Upper lobe of right lung (tissue), 1 donor: ENCODE data around the gene GRID2. TPM values are rescaled to one million over a fixed set of nuclear protein-coding genes. Genes with fewer than 3 reads are reported as not detected.
"Not testable (repeated sequence)": the region's sequence is repeated elsewhere in the genome, so short reads cannot be mapped to it uniquely, and the experiment has no call there.

Experiments
- ATAC-seq: fragments of 200-7000 bp; cut with Tn5 transposase; one replicate; pipeline ENCODE4 v1.9.1; 2020; ENCODE audit warnings: mild to moderate bottlenecking, moderate library complexity
- DNase-seq: peaks from one replicate; pipeline ENCODE4 v3.0.0-alpha.2; 2020
- H3K27ac ChIP-seq: fragments of 200-600 bp; one replicate; pipeline ENCODE4 v1.8.0; 2022
- H3K27me3 ChIP-seq: fragments of 200-600 bp; one replicate; pipeline ENCODE4 v1.8.0; 2022; ENCODE audit warnings: mild to moderate bottlenecking
- H3K36me3 ChIP-seq: fragments of 200-600 bp; one replicate; pipeline ENCODE4 v1.8.0; 2022
- H3K4me1 ChIP-seq: fragments of 200-600 bp; one replicate; pipeline ENCODE4 v1.8.0; 2022
- H3K4me3 ChIP-seq: fragments of 200-600 bp; one replicate; pipeline ENCODE4 v1.8.0; 2022; ENCODE audit warnings: mild to moderate bottlenecking
- H3K9me3 ChIP-seq: fragments of 200-600 bp; one replicate; pipeline ENCODE4 v1.8.0; 2022
- intact Hi-C: fragments of 100-400 bp; cut with DNase I; formaldehyde crosslinking; loops from one replicate; pipeline ENCODE4 v1.11.0; 2022
- total RNA-seq: library from RNA; stranded (reverse); fragmentation: NEBNext Ultra II Directional; extraction: Animal tissue kit (Norgen Biotek cat#: 25700); gene quantifications from one replicate; pipeline ENCODE4 v1.2.1, GENCODE V29; 2021
- TF ChIP-seq, protein P1 (sequence below): fragments of 200-600 bp; IDR thresholded peaks from one replicate; pipeline ENCODE4 v1.8.0; 2022; ENCODE audit warnings: antibody characterized with exemption
- donor health status: DM: no; HTN: yes; CAD: no; lungs with severe emphysema.

Gene GRID2
- total RNA-seq, 1 donor from 2014 or later, result not detected

DNA sequence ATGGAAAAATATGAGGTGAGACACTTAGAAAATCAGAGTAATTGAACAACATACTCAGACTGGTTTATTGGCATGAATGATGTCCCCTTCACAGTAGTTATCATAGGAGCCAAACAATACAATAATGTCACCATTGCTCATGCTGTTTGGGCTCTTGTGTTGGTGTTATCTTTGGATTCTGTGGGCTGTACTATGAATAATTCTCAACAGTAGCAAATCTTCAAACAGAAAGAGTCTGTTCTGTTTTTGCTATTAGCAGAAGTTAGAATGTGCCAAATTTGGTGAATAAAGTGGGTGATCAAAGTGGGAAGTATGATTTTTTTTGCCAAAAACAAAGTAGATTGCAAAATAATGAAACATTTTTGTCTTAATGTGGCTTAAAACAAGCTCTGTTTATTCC, 58.3 kb downstream of the GRID2 start:
- no peaks in the 10 kb centered on the region for H3K9me3 ChIP-seq
- intact Hi-C loops, result no loop called here
- no peaks in the 10 kb centered on the region for H3K27me3 ChIP-seq
- TF ChIP-seq, protein P1, sequence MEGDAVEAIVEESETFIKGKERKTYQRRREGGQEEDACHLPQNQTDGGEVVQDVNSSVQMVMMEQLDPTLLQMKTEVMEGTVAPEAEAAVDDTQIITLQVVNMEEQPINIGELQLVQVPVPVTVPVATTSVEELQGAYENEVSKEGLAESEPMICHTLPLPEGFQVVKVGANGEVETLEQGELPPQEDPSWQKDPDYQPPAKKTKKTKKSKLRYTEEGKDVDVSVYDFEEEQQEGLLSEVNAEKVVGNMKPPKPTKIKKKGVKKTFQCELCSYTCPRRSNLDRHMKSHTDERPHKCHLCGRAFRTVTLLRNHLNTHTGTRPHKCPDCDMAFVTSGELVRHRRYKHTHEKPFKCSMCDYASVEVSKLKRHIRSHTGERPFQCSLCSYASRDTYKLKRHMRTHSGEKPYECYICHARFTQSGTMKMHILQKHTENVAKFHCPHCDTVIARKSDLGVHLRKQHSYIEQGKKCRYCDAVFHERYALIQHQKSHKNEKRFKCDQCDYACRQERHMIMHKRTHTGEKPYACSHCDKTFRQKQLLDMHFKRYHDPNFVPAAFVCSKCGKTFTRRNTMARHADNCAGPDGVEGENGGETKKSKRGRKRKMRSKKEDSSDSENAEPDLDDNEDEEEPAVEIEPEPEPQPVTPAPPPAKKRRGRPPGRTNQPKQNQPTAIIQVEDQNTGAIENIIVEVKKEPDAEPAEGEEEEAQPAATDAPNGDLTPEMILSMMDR, result no peak
- H3K4me1 ChIP-seq, result no peaks in the 10 kb centered on the region
- ATAC-seq (no peak), DNase-seq (no peak)
- no peak overlapping the region for H3K27ac ChIP-seq
- no peak overlapping the region for H3K4me3 ChIP-seq
- H3K36me3 ChIP-seq, result no peaks in the 10 kb centered on the region

DNA sequence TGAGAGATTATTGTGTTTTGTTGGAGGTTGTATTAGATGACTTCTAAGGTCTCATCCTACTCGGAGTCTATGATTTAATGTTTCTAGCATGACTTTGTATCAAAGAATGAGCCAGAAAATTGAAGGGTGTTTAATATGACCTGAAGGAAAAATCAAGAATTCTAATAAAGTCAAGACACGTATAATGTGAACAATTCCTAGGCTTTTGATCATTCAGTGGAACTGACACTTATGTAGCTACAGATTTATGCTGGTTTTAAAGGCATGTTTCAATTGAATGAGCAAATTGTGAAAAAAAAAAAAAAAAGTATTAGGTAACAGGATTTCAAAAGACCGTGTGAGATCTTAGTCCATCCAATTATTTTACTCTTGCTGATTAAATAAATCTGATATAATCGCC, 64.9 kb downstream of the GRID2 start:
- no peaks in the 10 kb centered on the region for H3K4me1 ChIP-seq
- DNase-seq (no peak), ATAC-seq (no peak)
- TF ChIP-seq, protein P1, result no peak
- H3K27ac ChIP-seq, result no peak overlapping the region
- no peaks in the 10 kb centered on the region for H3K9me3 ChIP-seq
- H3K36me3 ChIP-seq, result no peaks in the 10 kb centered on the region
- no peak overlapping the region for H3K4me3 ChIP-seq
- no peaks in the 10 kb centered on the region for H3K27me3 ChIP-seq
- intact Hi-C loops, result no loop called here

DNA sequence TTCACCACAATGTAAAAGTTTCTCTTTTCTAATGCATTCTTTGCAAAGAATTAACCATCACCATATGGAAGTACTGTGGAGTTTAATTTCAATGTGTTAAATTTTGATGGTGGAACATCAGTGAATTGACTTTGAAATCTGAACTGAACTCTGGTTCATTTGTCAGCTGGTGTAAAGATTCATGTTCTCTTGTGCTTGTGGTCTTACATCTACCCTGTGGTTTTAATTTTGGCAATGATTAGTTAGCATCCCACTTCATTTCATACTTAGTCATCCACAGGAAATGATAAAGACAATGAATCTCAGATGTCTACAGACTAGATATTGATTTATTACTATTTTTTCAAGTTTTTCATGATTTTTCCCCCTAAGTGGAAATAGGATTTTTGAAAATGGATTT, 77.8 kb downstream of the GRID2 start:
- TF ChIP-seq, protein P1, result no peak
- Histone ChIP-seq H3K9me3 (no peaks in the 10 kb centered on the region), H3K4me3 (no peak overlapping the region), H3K36me3 (no peaks in the 10 kb centered on the region), H3K4me1 (no peaks in the 10 kb centered on the region), H3K27ac (no peak overlapping the region), H3K27me3 (no peaks in the 10 kb centered on the region)
- ATAC-seq, result no peak
- no peak for DNase-seq
- intact Hi-C loops, result no loop called here

DNA sequence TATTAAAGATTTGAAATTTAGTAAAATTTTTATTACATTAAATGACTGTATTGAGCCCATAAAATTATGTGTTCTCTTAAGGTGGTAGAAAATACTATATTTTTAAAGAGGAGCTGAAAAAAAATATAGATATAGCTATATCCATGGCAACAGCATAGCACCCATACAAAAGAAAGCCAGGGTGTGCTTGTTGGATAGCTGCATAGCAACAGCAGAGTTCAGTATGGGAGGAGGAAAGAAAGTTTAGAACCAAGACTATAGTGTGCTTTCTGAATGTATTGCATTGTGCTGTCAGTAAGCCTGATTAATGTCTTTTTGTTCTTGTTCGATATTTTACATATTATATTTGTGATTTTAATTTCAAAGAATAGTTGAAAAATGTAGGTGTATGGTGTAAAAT, 78.4 kb downstream of the GRID2 start:
- Histone ChIP-seq H3K27ac (no peak overlapping the region), H3K9me3 (no peaks in the 10 kb centered on the region), H3K4me3 (no peak overlapping the region), H3K36me3 (no peaks in the 10 kb centered on the region), H3K27me3 (no peaks in the 10 kb centered on the region), H3K4me1 (no peaks in the 10 kb centered on the region)
- ATAC-seq, result no peak
- intact Hi-C loops, result no loop called here
- no peak for DNase-seq
- TF ChIP-seq, protein P1, result no peak

DNA sequence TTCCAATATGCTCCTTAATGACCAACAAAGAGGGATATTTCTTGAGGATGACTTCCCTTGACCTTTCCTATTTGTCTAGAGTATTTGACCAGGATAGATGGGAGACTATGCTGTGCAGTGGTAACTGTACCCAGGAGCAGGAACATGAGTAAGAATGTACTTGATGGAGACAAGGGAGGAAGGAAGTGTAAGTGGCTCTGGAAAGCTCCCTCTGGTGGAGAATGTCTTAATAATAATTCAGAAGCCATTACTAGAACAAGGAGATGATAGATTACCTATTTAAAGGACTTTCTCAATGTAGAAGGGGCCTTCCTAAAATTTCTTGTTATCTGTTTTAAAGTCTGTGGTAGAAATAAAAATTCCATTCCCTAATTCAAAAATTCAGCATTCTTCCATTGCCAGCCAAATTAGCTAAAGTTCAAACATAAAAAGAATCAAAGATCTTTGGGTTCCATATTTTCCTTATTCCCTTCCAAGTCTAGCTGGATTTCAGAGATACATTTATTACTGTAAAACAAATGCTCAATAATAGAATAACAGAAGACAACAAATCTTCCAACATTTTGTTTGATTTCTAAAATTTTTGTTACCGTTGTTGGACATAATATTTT, 83.8 kb downstream of the GRID2 start:
- H3K9me3 ChIP-seq, result no peaks in the 10 kb centered on the region
- H3K4me3 ChIP-seq, result no peak overlapping the region
- intact Hi-C loops, result no loop called here
- TF ChIP-seq, protein P1, result peak; percentile 55
- H3K27me3 ChIP-seq, result no peaks in the 10 kb centered on the region
- DNase-seq (no peak), ATAC-seq (peak; percentile 82)
- no peaks in the 10 kb centered on the region for H3K36me3 ChIP-seq
- H3K27ac ChIP-seq, result no peak overlapping the region
- H3K4me1 ChIP-seq, result no peaks in the 10 kb centered on the region

DNA sequence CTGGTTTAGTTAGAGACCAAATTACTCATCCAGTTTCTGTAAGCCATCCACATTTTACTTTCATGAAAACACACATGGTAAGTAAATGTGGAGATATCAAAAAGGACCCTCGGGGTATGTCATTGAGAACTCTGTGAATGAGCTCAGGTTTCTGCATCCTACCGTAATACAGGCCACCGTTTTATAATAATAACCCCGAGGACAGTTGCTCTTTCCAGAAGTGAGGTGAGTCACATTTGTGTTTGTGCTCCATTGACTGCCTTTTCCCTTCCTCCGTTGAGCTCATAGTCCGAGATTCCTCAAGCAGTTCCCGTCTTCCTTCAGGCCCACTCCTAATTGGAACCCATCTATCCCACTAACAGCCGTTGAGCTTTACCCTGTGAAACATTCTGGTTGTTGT, 95.3 kb downstream of the GRID2 start:
- H3K27ac ChIP-seq, result no peak overlapping the region
- intact Hi-C loops, result no loop called here

DNA sequence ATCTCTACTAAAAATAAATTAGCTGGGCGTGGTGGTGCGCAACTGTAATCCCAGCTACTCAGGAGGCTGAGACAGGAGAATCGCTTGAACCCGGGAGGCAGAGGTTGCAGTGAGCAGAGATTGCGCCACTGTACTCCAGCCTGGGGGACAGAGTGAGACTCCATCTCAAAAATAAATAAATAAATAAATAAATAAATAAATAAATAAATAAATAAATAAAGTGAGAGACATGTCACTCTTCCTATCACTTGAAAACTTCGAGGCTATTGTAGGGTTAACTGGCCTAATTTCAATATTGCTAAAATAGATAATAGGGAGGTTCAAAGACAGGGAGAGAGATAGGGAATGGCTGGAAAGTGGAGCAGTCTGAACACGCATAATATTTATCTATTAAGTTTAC, 99.8 kb downstream of the GRID2 start:
- H3K36me3 ChIP-seq, H3K4me1 ChIP-seq, H3K27me3 ChIP-seq, H3K9me3 ChIP-seq, DNase-seq, H3K27ac ChIP-seq, ATAC-seq, intact Hi-C loops, H3K4me3 ChIP-seq: not testable (repeated sequence)

More for the DNA sequence above, 95.3 kb downstream of the GRID2 start:
- H3K27me3 ChIP-seq, result no peaks in the 10 kb centered on the region
- no peaks in the 10 kb centered on the region for H3K4me1 ChIP-seq
- H3K4me3 ChIP-seq, result no peak overlapping the region
- ATAC-seq (no peak), DNase-seq (no peak)
- H3K36me3 ChIP-seq, result no peaks in the 10 kb centered on the region
- no peaks in the 10 kb centered on the region for H3K9me3 ChIP-seq
- TF ChIP-seq, protein P1, result no peak
